Stomach (tissue), 9 donors: ENCODE measurements around the gene CCDC59. TPM values are rescaled to one million over a fixed set of nuclear protein-coding genes. Genes with fewer than 3 reads are reported as not detected.

Source experiments
- DNase-seq, 2 donors: peaks; one replicate each; pipeline versions ENCODE4 v3.0.0 to v3.0.0-alpha.2; 2013 to 2019
- H3K27ac ChIP-seq, 5 donors: fragments of 200-600 bp in 4 of 5; sonication (generic) in 4 of 5; one replicate each; pipeline ENCODE4 v1.5.1; 2013 to 2019; ENCODE audit warnings: mild to moderate bottlenecking in 1 of 5, moderate library complexity in 1 of 5
- H3K27me3 ChIP-seq, 3 donors: fragments of 200-600 bp; sonication (generic); one replicate each; pipeline ENCODE4 v1.5.1; 2017 to 2019; ENCODE audit warnings: mixed run types in 1 of 3
- H3K36me3 ChIP-seq, 4 donors: fragments of 200-600 bp; sonication (generic); 1 replicate in 3 of 4; 2 replicates in 1 of 4; pipeline ENCODE4 v1.5.1; 2016 to 2019
- H3K4me1 ChIP-seq, 4 donors: fragments of 200-600 bp; sonication (generic); one replicate each; pipeline ENCODE4 v1.5.1; 2016 to 2019
- H3K4me3 ChIP-seq, 4 donors: fragments of 200-600 bp; sonication (generic) in 3 of 4; one replicate each; pipeline ENCODE4 v1.5.1; 2016 to 2019; ENCODE audit warnings: mild to moderate bottlenecking in 1 of 4
- H3K9me3 ChIP-seq, 4 donors: fragments of 200-600 bp; sonication (generic); one replicate each; pipeline ENCODE4 v1.5.1; 2016 to 2019
- EP300 ChIP-seq: sonication (generic); formaldehyde crosslinking; IDR thresholded peaks from one replicate; pipeline ENCODE4 v1.6.1; 2017; ENCODE audit warnings: antibody characterized with exemption
- POLR2A ChIP-seq, 4 donors: fragments of 450-650 bp; IDR thresholded peaks; one replicate each; pipeline ENCODE4 v1.6.1; 2016; ENCODE audit warnings: antibody characterized with exemption in 4 of 4, control low read depth in 2 of 4, mild to moderate bottlenecking in 1 of 4, moderate library complexity in 1 of 4
- POLR2AphosphoS5 ChIP-seq, 3 donors: sonication (generic); formaldehyde crosslinking; IDR thresholded peaks; one replicate each; pipeline ENCODE4 v1.6.1; 2016; ENCODE audit warnings: antibody characterized with exemption in 3 of 3
- WGBS, 5 donors: extraction: QIAGEN DNeasy Blood & Tissue Kit in 3 of 5; methylation state at CpG; one replicate each; pipeline versions ENCODE4 v1.1.5 to v1.1.7; 2013 to 2018; 5-methylcytosine and 5-hydroxymethylcytosine counted together
- intact Hi-C: fragments of 100-400 bp; cut with DNase I; formaldehyde crosslinking; loops from one replicate; pipeline ENCODE4 v1.15.1; 2023; ENCODE audit warnings: low total_unique reads
- polyA plus RNA-seq, 3 donors: library from polyadenylated mRNA; stranded (reverse); fragments of 200-250 nt; gene quantifications; one replicate each; pipeline ENCODE4 v1.2.3, GENCODE V29; 2013
- total RNA-seq, 5 donors: library from RNA; depleted of rRNA; stranded (reverse); fragments of >200 nt; gene quantifications; one replicate each; pipeline versions ENCODE4 v1.1.0 to v1.2.3, GENCODE V29; 2014 to 2016
- TF ChIP-seq, protein P1 (sequence below), 7 experiments: fragments of 450-650 bp in 4 of 7; fragments of 200-600 bp in 3 of 7; sonication (generic) in 3 of 7; IDR thresholded peaks; one replicate each; pipeline ENCODE4 v1.5.1; 2016 to 2019; ENCODE audit warnings: antibody characterized with exemption in 7 of 7, control low read depth in 2 of 7, mild to moderate bottlenecking in 1 of 7
- donor health status: healthy with polysubstance abuse.
- donor health status: Bipolar disorder and iron deficiency.
- donor health status: healthy.

Gene CCDC59
- total and polyA plus RNA-seq, 8 donors, result 19.4 to 75.3 (median 47.9) TPM

DNA sequence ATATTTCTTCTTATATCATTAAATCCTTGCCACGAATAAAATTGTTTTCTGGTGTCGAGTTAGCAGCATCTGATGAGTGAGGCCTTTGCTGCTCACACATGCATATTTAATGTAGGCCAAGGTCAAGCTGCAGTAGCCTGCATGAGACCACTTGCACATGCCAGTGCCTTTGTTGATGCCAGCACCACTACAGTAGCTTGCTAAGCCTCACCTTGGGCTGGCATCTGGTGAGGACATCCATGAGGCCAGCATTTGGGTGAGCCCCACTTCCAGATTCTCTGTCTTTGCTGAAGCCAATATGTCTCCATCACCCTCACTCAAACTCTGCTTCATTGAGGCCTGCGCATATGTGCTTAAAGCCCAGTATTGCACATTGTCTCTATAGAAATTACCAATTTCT is 8.0 kb downstream of the CCDC59 start:
- TF ChIP-seq, protein P1, sequence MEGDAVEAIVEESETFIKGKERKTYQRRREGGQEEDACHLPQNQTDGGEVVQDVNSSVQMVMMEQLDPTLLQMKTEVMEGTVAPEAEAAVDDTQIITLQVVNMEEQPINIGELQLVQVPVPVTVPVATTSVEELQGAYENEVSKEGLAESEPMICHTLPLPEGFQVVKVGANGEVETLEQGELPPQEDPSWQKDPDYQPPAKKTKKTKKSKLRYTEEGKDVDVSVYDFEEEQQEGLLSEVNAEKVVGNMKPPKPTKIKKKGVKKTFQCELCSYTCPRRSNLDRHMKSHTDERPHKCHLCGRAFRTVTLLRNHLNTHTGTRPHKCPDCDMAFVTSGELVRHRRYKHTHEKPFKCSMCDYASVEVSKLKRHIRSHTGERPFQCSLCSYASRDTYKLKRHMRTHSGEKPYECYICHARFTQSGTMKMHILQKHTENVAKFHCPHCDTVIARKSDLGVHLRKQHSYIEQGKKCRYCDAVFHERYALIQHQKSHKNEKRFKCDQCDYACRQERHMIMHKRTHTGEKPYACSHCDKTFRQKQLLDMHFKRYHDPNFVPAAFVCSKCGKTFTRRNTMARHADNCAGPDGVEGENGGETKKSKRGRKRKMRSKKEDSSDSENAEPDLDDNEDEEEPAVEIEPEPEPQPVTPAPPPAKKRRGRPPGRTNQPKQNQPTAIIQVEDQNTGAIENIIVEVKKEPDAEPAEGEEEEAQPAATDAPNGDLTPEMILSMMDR (IDR thresholded peaks at IDR 0.05), result no peak
- TF ChIP-seq EP300 (no peak), POLR2A (IDR thresholded peaks at IDR 0.05) (no peak), POLR2AphosphoS5 (IDR thresholded peaks at IDR 0.05) (no peak)
- WGBS, 5 donors, result 95 to 100% (median 97%) methylated on average over 3 of the region's 3 CpGs
- Histone ChIP-seq H3K27me3 (no peaks in the 10 kb centered on the region), H3K4me3 (no peak overlapping the region), H3K27ac (no peak overlapping the region), H3K9me3 (no peaks in the 10 kb centered on the region), H3K4me1 (peaks cover 0 to 11% (median 4%) of the 10 kb centered on the region in 4 donors), H3K36me3 (peaks cover 9 to 72% (median 68%) of the 10 kb centered on the region in 4 donors)
- DNase-seq, result no peak
- intact Hi-C loops, result no loop called here

DNA sequence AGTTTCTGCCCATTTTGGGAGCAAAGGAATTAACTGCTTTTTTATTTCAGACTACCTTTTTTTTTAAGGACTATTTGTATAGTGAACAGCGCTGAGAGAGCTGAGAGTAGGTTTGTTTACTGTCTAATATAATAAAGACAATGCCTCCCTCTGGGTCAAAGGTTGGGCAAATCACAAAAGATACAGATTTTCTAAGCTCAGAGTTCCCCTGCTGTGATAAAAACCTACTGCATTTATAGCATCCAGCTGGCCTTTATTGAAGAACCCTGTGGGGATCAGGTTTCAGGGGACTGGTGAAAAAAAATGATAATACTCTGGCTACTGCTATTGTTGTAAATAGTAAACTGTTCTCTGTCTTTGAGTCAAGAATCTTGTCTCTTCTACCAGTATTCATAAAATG is 28.7 kb downstream of the CCDC59 start:
- intact Hi-C loops, result no loop called here
- Histone ChIP-seq H3K36me3 (no peaks in the 10 kb centered on the region), H3K27ac (no peak overlapping the region), H3K4me3 (no peak overlapping the region), H3K9me3 (no peaks in the 10 kb centered on the region), H3K4me1 (no peaks in the 10 kb centered on the region), H3K27me3 (no peaks in the 10 kb centered on the region)
- WGBS, 5 donors, result 13 to 19% (median 17%) methylated on average over 1 of the region's 1 CpG
- TF ChIP-seq POLR2AphosphoS5 (IDR thresholded peaks at IDR 0.05) (no peak), POLR2A (IDR thresholded peaks at IDR 0.05) (no peak)
- TF ChIP-seq, protein P1 (IDR thresholded peaks at IDR 0.05), result no peak
- DNase-seq, result no peak

GRCh38 chr12:82327861-82328260 is 30.3 kb downstream of the CCDC59 start:
- no peak for DNase-seq
- Histone ChIP-seq H3K36me3 (no peaks in the 10 kb centered on the region), H3K27me3 (no peaks in the 10 kb centered on the region), H3K4me3 (no peak overlapping the region), H3K27ac (no peak overlapping the region), H3K4me1 (no peaks in the 10 kb centered on the region), H3K9me3 (no peaks in the 10 kb centered on the region)
- TF ChIP-seq POLR2AphosphoS5 (IDR thresholded peaks at IDR 0.05) (no peak), EP300 (no peak), POLR2A (IDR thresholded peaks at IDR 0.05) (no peak)
- TF ChIP-seq, protein P1 (IDR thresholded peaks at IDR 0.05), result no peak
- intact Hi-C loops, result no loop called here
- WGBS, 5 donors, result 52 to 80% (median 68%) methylated on average over 1 of the region's 1 CpG

DNA sequence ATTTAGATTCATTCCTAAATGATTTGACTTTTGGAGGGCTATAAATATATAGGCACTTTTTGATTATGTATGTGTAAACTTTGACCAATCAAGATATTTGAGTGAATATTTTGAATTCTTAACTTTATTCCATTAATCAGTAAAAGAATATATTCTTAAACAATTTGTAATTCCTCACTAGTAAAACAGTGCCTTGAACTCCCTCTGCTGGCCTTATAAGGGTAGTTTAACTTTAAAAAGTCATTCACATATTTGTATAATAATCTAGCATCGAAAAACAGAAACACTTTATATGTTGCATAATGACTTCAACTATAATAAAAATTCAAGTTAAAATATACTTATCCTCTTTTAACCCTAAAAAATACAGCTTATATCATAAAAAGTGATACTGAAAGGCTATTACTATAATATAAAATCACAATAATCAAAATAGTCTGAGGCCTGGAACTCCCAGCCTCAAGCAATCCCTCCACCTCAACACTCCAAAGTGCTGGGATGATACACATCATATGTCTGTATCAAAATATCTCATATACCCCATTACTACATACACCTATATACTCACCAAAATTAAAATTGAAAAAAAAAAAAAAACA is 31.2 kb downstream of the CCDC59 start:
- intact Hi-C loops, result no loop called here
- Histone ChIP-seq H3K9me3 (no peaks in the 10 kb centered on the region), H3K27ac (no peak overlapping the region), H3K27me3 (no peaks in the 10 kb centered on the region), H3K4me1 (no peaks in the 10 kb centered on the region), H3K4me3 (no peak overlapping the region), H3K36me3 (no peaks in the 10 kb centered on the region)
- peak in 1 of 2 donors; percentile 40 for DNase-seq
- TF ChIP-seq POLR2AphosphoS5 (IDR thresholded peaks at IDR 0.05), result no peak
- TF ChIP-seq EP300, result no peak
- no peak for TF ChIP-seq POLR2A (IDR thresholded peaks at IDR 0.05)
- TF ChIP-seq, protein P1 (IDR thresholded peaks at IDR 0.05), result peak in 3 of 7 experiments; percentile 27 to 43 (median 36)
- WGBS, 5 donors, result 7 to 19% (median 9%) methylated on average over 1 of the region's 1 CpG
